GM10248 (cell line): Measurements from ENCODE around the gene RTN4R.
"Not testable (repeated sequence)": the region's sequence is repeated elsewhere in the genome, so short reads cannot be mapped to it uniquely, and the experiment has no call there.

Source experiments
- CTCF ChIA-PET: fragments of 300-600 bp; sonication (Branson Sonifier 250); formaldehyde crosslinking; extraction: SDS; loops from one replicate; lab custom pipeline; 2021; ENCODE audit warnings: antibody characterized with exemption; lab: Yijun Ruan, JAX
- POLR2A ChIA-PET: fragments of 350-650 bp; sonication (Branson Sonifier 250); formaldehyde crosslinking; extraction: SDS; loops from one replicate; lab custom pipeline; 2020; ENCODE audit warnings: antibody characterized with exemption; lab: Yijun Ruan, JAX
- DNase-seq: peaks from one replicate; pipeline ENCODE4 v3.0.0; 2012; ENCODE audit errors: extremely low spot score
- CTCF ChIP-seq: IDR thresholded peaks from 2 replicates; pipeline ENCODE4 v1.5.1; 2012; ENCODE audit warnings: mild to moderate bottlenecking, low read depth; ENCODE audit errors: extremely low read depth, missing control alignments, control extremely low read depth

The RTN4R gene

GRCh38 chr22:20291249-20291586 is 23.1 kb upstream of the RTN4R start:
- ChIA-PET CTCF (interaction anchor here (1.2 kb wide), 1 partner anchor 134 kb away, joined by 4 read pairs; no protein-coding TSS in a partner anchor), POLR2A (no interaction called here)
- no peak for DNase-seq
- no peak for TF ChIP-seq CTCF

- ChIA-PET POLR2A (no interaction called here), CTCF (interaction anchor here (1.2 kb wide), 1 partner anchor 133 kb away, joined by 4 read pairs; no protein-coding TSS in a partner anchor)
- DNase-seq: no peak
- TF ChIP-seq CTCF: no peak
These were observed 22.6 kb upstream of the RTN4R start for GRCh38 chr22:20290578-20291248.

- no peak for DNase-seq
- TF ChIP-seq CTCF: no peak
- POLR2A ChIA-PET: no interaction called here
- CTCF ChIA-PET: no interaction called here
These were observed 21.9 kb upstream of the RTN4R start for GRCh38 chr22:20290045-20290392.

- POLR2A ChIA-PET, CTCF ChIA-PET, DNase-seq: not testable (repeated sequence)
These were observed 21.3 kb upstream of the RTN4R start for GRCh38 chr22:20289182-20290044.

- POLR2A ChIA-PET, DNase-seq: not testable (repeated sequence)
- CTCF ChIA-PET: interaction anchor here (0.8 kb wide), 1 partner anchor 130 kb away, joined by 3 read pairs; no protein-coding TSS in a partner anchor
These were observed 18.8 kb upstream of the RTN4R start for GRCh38 chr22:20286784-20287423.

- POLR2A ChIA-PET, DNase-seq: not testable (repeated sequence)
- CTCF ChIA-PET: interaction anchor here (0.7 to 1.5 kb wide), 5 partner anchors 9 to 130 kb away, joined by 3 to 8 read pairs (median 5); no protein-coding TSS in a partner anchor
These were observed 18.2 kb upstream of the RTN4R start for GRCh38 chr22:20286312-20286660.

- CTCF ChIA-PET: interaction anchor here (0.7 to 4.3 kb wide), 8 partner anchors 10 to 129 kb away, joined by 3 to 21 read pairs (median 4); no protein-coding TSS in a partner anchor
- peak; percentile 80 for DNase-seq
- POLR2A ChIA-PET: not testable (repeated sequence)
- peak; percentile 99 for TF ChIP-seq CTCF
These were observed 17.6 kb upstream of the RTN4R start for GRCh38 chr22:20285473-20286311.
